Activated naive CD4-positive, alpha-beta T cell treated with anti-CD3 and anti-CD28 coated beads, Interleukin-2, amount 50 U/mL, for 16 hours (primary cell): ENCODE results near the gene KIAA1586.
"Not testable (repeated sequence)": the region's sequence is repeated elsewhere in the genome, so short reads cannot be mapped to it uniquely, and the experiment has no call there.

Experiments
- DNase-seq: peaks from one replicate; pipeline ENCODE4 v3.0.0-alpha.2; 2020

KIAA1586 gene, protein sequence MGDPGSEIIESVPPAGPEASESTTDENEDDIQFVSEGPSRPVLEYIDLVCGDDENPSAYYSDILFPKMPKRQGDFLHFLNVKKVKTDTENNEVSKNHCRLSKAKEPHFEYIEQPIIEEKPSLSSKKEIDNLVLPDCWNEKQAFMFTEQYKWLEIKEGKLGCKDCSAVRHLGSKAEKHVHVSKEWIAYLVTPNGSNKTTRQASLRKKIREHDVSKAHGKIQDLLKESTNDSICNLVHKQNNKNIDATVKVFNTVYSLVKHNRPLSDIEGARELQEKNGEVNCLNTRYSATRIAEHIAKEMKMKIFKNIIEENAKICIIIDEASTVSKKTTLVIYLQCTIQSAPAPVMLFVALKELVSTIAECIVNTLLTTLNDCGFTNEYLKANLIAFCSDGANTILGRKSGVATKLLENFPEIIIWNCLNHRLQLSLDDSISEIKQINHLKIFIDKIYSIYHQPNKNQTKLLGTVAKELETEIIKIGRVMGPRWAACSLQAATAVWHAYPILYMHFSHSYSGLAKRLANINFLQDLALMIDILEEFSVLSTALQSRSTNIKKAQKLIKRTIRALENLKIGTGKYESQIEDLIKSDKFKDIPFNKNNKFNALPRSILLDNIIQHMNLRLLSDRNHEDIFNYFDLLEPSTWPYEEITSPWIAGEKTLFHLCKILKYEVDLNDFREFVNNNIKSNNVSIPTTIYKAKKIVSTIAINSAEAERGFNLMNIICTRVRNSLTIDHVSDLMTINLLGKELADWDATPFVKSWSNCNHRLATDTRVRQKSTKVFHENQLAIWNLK

DNA sequence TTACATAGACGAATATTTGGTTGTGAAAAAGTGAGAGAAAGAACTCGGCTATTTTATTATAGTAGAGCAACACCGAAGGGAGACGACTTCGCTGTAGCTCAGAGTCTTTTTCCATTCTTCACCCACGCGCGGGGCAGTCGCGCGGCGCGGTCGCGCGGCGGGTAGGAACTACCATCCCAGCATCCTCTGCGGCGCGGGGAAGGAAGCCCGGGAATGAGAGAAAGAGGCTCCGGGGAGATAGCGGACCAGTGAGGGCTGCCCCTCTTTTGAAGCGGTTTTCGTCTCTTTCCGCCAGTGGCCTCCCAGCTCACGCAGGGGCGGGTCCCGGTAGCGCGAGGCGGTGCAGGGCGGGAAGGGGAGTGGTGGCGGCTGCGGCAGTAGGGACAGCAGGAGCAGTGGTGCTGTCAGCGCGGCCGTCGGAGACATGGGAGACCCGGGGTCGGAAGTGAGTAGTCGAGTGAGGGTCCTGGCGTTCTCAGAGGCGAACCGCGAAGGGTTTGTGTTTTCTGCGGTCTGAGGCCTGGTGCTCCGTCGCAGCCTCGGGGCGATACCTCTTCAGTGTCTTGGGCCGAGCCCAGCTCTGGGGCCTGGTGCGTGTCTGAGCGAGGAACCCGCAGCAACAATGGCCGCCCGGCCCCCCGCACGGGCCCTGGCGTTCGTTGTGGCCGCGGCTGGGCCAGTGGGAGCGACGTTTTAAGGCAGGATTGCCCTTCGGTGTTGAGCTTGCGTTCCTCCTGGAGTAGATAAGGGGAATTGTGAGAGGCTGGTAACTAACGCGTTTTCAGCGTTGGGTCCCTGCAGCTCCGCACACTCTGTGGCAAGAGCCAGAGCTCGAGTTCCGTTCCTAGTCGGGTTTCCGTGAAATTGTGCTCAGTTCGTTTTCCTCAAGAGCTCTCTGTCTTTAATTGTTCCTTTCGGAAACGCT is at the start of gene KIAA1586:
Gene KIAA1586 (plus strand): TSS at position 362 of the 925 bp plus-strand sequence. CDS start 63 bp downstream, at position 425.
- peak; percentile 82 for DNase-seq

DNA sequence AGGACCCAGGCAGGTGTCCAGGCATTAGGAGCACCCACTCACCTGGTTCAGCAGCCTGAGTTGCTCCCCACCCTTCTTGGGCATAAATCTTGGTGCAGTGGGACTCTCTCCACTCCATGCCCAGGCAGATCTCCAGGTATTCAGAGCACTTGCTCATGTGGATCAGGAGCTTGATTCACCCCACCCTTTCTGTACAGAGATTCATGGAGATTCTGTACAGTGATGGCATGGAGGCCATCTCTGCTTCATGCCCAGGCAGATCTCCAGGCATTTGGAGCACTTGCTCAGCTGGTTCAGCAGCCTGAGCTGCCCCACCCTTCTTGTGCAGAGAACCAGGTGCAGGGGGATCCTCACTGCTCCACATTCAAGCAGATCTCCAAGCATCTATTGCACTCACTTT is 47.4 kb upstream of the KIAA1586 start:
- DNase-seq: no peak

DNA sequence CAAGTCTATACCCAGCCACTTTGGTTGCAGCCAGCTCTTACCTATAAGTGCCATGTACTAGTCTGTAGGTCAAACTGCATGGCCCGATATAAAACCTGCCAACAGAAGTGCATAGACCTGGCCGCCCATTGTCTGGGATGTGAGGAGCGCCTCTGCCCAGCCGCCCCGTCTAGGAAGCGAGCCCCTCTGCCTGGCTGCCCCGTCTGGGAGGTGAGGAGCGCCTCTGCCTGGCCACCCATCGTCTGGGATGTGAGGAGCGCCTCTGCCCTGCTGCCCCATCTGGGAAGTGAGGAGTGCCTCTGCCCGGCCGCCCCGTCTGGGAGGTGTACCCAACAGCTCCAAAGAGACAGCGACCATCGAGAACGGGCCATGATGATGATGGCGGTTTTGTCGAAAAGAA is 46.7 kb upstream of the KIAA1586 start:
- DNase-seq: not testable (repeated sequence)

DNA sequence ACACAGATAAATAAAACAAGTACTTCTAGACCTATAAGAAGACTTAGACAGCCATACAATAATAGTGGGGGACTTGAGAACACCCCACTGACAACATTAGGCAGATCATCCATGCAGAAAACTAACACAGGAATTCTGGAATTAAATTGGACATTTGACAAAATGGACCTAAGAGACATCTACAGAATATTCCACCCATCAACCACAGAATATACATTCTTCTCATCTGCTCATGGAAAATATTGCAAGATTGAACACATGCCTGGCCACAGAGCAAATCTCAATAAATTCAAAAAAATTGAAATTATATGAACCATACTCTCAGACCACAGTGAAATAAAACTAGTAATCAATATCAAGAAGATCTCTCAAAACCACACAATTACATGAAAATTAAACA is 44.3 kb upstream of the KIAA1586 start:
- DNase-seq: no peak

DNA sequence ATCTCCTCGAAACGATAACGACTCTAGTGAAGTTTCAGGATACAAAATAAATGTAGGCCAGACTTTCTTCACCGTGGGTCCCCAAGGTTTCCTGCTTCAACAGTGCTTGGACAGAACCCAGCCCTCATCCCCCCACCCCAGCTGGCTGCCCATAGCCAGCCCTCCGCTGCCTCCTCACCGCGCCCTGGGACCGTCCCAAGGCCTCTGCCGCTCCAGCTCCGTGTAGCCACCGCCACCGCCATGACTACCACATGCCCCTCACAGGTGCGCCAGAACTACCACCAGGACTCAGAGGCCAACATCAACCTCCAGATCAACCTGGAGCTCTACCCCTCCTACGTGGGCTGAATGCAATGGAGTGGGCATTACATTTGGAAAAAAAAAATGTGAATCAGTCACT is 42.2 kb upstream of the KIAA1586 start:
- DNase-seq: no peak

DNA sequence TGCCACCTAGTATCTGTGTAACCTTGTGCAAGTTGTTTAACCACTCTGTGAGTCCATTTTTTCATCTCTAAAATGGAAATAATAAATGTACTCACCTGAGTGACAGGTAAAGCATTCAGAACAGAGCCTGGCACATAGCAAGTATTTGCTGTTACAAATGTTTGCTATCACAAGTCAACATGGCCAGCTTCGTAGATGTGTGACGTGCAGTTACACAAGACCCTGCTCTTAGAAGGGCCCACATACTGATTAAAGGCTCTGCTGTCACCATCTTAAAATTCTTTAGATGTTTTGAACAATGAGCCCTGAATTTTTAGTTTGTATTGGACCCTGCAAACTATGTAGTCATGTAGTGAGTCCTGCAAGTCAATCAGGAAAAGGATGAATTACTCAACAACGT is 40.4 kb upstream of the KIAA1586 start:
- no peak for DNase-seq

DNA sequence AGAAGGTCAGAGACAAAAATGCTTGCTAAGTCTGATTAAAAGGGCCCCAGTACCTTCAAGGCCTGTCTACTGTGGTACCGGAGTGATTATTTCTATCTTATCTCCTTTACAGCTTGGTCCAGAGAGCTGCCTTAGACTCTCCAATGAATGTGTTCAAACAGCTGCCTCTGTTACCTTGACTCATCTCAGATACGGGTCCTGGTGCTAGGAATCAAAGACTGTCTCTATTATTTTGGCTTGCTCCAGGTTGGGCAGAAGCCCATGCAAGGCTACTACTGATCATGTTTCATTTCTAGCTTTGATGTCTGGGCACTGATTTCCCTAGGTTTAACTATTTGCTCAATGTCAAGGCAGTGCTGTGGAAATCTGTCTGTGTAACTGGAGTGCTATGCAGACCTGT is 38.4 kb upstream of the KIAA1586 start:
- DNase-seq: not testable (repeated sequence)

DNA sequence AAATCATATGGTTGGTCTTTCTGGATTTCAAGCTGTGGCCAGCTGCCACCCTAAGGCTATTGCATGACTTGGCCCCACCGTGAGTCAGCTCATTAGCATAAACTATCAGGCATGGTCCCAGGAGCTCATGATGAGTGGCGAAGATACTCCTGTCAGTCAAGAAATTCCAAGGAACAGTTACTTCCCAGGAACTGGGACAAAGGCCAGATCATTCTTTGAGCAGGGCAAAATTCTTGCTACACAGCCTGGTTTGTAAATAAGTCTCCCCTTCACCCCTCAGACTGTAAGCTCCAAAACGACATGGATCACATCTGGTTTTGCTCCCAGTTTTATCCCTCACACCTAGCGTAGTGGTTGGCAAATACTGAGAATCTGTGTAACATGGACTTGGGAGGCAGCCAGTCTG is 33.0 kb upstream of the KIAA1586 start:
- no peak for DNase-seq

DNA sequence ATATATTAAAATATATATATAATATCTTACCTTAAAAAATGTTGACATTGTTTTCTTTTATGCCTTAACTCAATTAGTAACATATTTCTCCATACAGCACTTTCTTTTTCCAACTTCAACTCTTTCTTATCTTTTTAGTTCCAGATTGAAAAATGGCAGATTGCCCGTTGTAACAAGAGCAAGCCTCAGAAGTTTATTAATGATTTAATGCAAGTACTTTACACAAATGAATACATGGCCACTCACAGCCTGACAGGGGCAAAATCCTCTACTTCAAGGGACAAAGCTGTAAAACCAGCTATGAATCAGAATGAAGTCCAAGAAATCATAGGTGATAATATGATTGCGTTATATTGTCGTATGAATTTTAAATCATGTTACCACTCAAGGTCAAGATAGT is 29.4 kb upstream of the KIAA1586 start:
- DNase-seq: no peak

DNA sequence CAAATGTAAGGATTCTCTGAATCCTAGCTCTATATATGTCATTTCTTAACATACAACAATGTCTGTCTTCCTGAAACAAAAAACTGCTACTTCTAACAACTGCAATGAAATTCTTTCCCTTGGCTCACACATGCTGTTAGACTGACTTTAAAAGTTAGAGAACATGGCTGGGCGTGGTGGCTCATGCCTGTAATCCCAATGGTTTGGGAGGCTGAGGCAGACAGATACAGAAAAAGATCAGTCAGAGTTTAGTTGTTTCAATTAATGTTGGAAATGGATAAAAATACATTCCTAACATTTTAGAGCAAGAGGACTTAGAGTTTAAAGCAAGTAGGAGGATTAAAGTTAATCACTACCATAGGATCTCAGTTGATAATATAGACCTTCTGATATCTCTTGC is 28.7 kb upstream of the KIAA1586 start:
- no peak for DNase-seq

DNA sequence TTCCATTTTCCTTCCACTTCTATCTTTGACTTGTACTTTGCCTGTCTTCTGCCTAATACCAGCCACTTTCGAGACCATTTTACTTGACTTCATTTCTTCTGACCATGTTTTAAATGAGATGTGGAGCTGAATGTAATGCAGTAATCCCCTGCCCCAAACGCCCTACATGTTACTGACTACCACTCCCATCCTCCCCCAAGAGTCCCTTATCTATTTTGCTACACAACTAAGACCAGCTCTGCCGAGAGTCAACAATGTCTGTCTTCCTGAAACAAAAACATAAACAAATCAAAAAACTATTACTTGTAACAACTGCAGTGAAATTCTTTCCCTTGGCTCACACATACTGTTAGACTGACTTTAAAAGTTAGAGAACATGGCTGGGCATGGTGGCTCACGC is 27.1 kb upstream of the KIAA1586 start:
- no peak for DNase-seq

DNA sequence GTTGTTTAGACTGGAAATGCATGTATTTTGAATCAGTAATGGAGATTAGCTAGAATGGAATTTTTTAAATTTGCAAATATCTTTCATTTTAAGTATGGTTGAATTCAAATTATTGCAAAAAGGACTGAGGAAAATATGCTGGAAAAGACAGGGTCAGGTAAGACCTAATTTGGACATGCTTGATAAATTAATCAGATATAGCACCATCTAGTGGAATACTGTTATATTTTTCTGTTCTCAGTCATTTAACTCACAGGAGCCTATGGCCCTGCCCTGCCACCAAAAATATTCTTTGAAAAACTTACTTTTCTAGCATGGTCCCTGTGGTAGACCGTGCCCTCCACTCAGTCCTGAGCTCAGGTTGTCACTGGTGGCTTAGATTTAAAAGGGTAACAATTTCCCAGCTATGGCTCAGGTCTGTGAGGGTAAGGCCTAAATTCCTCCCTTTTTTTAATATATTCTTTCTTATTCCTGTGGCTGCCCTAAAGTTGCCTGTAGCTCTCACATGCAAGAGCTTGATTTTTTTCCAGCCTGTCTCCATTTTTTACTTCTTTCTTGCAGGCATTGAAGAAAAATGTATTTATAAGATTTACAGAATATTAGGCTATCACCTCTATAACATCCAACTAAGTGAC is 25.3 kb upstream of the KIAA1586 start:
- DNase-seq: no peak

DNA sequence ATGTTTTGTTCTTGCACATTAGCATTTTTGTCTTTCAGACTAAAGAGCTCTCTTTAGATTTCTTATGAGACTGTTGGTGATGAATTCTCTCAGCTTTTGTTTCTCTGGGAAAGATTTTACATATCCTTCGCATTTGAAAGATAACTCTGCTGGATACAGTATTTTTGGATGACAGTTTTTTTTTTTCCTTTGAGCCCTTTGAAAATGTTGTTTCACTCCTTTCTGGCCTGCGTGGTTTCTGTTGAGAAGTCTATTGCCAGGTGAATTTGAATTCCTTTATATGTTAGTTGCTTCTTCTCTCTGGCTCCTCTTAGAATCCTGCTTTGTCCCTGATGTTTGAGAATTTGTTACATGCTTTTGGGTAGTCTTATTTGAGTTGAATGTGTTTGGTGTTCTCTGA is 22.2 kb upstream of the KIAA1586 start:
- no peak for DNase-seq

DNA sequence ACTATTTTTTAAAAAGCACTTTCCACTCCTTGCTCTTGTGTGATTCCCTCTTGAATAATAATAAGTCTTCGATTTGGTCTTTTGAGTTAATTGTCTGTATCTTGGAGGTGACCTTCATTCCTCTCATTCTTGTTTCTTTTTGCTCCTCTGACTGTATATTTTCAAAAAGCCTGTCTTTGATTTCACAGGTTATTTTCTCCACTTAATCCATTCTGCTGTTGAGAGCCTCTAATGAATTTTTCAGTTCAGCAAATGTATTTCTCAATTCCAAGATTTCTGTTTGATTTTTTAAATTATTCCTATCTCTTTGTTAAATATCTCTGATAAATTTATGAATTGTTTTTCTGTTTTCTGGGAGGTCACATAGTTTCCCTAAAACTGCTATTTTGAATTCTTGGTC is 21.7 kb upstream of the KIAA1586 start:
- no peak for DNase-seq

DNA sequence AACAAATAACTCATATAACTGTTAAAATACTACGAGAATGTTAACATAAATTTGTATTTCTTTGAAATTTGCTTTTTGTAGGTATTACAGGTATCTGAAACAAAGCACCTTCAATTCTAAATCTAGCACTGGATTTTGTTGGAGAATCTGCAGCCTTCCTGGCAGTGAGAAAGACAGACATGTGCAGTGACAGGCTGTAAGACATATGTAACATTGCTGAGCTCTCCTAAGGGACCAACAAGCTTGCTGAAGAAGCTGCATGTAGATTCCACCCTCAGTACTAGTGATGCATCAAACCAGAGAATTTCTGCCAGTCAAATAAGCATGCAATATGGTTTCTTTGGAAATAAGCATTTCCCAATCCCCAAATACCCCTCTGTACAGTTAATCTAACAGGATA is 20.5 kb upstream of the KIAA1586 start:
- no peak for DNase-seq

DNA sequence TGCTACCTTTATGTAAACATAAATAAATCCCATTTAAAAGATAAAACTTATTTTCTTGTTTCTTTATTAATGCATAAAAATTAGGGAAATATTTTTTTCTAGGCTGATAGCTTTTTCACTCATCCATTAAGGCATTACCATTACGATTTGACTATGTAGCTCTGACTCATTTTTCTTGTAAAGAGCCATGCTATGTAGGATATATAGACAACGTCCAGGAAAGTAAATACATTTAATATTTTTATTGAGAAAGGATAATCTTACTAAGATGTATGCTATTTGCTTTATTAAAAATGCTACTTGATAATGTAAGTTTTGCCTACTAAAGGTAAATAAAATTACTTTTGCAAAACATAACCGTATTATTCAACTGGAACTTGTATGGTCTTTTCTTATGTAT is 19.2 kb upstream of the KIAA1586 start:
- DNase-seq: no peak

DNA sequence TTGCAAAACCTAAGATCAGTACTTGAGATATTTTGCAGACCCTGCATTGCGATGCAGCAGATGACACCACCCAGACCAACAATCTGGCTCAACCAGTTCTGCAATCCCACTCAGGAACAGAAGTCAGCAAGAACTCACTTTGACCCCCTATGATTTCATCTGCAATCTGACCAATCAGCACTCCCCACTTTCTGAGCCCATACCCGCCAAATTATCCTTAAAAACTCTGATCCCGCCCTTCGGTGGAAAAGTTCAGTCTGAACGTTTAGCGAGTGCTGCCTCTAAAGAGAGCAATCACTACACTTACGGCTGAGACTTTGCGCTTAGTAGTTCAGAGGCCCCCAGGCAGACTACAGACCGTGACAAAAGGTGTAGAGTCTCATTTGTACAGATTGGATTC is 17.3 kb upstream of the KIAA1586 start:
- DNase-seq: no peak

DNA sequence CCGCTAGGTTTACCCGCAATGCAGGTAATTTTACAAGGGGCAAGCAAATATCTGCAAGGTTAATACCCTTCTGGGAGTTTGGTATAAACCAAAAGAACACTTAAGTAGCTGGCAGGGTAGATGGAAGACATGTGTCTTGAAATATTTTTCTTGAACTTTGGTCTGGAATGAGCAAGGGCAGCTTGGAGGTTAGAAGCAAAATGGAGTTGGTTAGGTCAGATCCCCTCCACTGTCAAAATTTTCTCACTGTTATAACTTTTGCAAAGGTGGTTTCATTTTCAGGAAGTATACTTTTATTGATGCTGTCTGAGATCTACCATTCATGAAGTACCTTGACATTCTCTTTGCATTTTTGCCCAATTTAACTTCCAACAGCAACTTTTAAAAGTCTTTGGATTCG is 13.3 kb upstream of the KIAA1586 start:
- DNase-seq: no peak

DNA sequence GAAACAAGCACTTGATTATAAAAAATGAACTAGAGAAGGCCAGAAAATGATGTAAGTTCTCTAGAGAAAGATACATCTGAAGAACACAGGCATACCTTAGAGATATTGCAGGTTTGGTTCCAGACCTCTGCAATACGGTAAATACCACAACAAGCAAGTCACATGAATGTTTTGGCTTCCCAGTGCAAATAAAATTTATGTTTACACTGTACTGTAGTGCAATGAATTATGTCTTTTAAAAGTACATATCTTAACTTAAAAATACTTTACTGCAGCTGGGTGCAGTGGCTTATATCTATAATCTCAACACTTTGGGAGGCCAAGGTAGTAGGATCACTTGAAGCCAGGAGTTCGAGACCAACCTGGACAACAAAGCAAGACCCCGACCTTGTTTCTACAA is 10.9 kb upstream of the KIAA1586 start:
- DNase-seq: no peak

DNA sequence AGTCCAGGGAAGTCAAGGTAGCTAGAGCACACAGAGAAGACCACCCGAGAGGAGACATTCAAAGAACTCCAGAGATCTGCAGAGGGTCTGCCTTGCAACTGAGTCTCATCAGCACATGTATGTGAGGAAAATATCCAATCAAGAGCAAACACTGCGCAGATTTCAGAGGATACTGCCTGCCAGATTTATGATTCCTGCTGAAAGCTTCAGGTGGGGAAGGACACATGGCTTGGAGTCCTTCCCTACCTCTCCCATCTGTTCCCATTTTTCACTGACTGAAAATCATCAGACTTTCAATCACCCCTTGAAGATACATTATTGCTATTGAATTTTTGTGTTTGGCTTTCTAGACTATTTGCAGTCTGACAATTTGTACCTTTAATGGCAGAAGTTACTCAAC is 7.6 kb upstream of the KIAA1586 start:
- DNase-seq: no peak

DNA sequence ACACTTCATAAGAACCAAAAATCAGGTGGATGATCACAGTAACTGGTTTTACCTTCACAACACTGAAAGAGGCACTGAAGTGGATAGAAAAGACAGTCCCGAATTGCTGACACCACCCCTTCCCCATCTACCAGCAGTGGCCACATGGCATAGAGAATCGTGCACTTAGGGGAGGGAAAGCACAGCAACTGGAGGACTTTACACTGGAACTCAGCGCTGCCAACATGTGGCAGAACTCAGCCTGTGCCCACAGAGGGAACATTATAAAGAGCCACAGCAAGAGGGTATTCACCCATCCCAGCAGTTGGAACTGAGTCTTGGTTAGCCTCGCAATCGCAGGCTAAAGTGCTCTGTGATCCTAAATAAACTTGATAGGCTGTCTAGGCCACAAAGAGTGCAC is 6.5 kb upstream of the KIAA1586 start:
- DNase-seq: no peak

DNA sequence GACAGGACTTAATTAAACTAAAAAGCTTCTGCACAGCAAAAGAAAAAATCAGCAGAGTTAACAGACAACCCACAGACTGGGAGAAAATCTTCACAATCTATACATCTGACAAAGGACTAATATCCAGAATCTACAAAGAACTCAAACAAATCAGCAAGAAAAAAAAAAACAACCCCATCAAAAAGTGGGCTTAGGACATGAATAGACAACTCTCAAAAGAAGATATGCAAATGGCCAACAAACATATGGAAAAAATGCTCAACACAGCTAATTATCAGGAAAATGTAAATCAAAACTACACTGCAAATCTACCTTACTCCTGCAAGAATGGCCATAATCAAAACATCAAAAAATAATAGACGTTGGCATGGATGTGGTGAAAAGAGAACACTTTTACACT is 2.4 kb upstream of the KIAA1586 start:
- DNase-seq: not testable (repeated sequence)

DNA sequence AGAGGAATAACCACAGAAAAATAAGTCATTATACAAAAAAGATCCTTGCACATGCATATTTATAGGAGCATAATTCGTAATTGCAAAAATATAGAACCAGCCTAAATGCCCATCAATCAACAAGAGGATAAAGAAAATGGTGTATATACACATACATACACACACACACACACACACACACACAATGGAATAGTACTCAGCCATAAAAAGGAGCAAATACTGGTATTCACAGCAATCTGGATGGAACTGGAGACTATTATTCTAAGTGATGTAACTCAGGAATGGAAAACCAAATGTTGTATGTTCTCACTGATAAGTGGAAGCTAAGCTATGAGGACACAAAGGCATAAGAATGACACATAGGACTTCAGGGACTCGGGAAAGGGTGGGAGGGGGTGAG is 1.9 kb upstream of the KIAA1586 start:
- no peak for DNase-seq
